Stimulated activated CD4-positive, alpha-beta T cell treated with anti-CD3 and anti-CD28 coated beads, TNF-alpha, amount 100 ng/mL, for 48 hours (primary cell): ENCODE results near the gene ERN2.
"Not testable (repeated sequence)": the region's sequence is repeated elsewhere in the genome, so short reads cannot be mapped to it uniquely, and the experiment has no call there.

Experiments used
- DNase-seq, 3 donors: peaks; one replicate each; pipeline ENCODE4 v3.0.0-alpha.2; 2020; ENCODE audit warnings: low read depth in 3 of 3

ERN2 gene

DNA sequence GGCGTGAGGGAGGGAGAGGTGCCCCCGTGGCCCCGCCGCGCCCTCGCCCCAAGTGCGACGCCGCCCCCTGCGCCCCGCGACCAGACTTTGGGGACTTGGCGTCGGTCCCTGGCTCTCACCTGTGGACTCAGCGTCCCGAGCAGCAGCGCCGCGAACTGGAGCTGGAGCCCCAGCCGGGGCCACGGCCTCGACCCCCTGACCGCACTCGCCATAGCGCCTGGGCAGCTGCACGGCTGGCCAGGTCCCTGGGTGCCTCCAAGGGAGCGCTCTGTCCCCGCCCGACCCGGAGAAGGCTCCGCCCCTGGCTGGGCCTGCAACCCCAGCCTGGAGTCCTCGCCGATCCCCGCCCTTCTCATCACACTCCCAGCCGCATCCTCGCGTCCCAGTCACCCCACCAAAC, at the start of gene ERN2:
Gene ERN2 (minus strand): TSS at position 247 of the 400 bp plus-strand sequence. CDS start 35 bp downstream, at position 212.
- DNase-seq: no peak

GRCh38 chr16:23757937-23758619, 45.1 kb upstream of the ERN2 start:
- no peak for DNase-seq

GRCh38 chr16:23757116-23757515, 44.1 kb upstream of the ERN2 start:
- no peak for DNase-seq

DNA sequence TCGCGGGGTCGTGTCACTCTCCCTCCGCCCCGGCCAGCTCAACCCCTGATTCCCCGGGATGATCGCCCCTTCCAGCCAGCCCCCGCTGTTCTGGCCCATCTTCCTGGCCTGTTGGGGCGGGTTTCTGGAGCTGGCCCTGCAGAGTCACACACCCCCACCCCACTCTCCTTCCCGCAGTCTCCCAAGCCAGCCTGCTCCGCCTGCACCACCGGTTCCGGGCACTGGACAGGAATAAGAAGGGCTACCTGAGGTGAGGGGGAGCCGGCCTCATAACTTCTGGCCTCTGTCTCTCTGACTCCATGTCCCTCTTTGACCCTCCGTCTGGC, 42.4 kb upstream of the ERN2 start:
- DNase-seq: no peak

GRCh38 chr16:23754594-23755483, 41.8 kb upstream of the ERN2 start, which contains the start of gene CHP2:
Gene CHP2, plus strand, starts transcription at chr16:23755026. Its CDS starts 24 bp downstream, at chr16:23755050.
- no peak for DNase-seq

GRCh38 chr16:23753908-23754593, 41.0 kb upstream of the ERN2 start:
- DNase-seq: no peak

- DNase-seq: not testable (repeated sequence)
These were observed 38.0 kb upstream of the ERN2 start for GRCh38 chr16:23751053-23751452.

GRCh38 chr16:23748630-23749029, 35.6 kb upstream of the ERN2 start:
- DNase-seq: no peak

DNA sequence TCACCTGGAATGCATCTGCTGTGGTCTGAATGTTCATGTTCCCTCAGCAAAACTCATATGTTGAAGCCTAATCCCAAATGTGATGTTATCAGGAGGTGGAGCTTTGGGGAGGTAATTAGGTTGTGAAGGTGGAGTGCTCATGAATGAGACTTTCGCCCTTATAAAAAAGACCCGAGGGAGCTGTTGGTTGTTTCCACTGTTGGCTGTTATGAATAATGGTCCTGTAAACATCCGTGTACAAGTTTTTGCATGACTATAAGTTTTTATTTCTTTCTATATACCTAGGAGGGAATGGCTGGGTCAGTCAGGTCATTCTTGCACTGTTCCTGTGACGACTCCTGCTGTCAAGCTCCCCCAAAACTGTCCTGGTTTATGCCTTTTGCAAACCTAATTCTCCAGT, 32.2 kb upstream of the ERN2 start:
- DNase-seq: no peak

DNA sequence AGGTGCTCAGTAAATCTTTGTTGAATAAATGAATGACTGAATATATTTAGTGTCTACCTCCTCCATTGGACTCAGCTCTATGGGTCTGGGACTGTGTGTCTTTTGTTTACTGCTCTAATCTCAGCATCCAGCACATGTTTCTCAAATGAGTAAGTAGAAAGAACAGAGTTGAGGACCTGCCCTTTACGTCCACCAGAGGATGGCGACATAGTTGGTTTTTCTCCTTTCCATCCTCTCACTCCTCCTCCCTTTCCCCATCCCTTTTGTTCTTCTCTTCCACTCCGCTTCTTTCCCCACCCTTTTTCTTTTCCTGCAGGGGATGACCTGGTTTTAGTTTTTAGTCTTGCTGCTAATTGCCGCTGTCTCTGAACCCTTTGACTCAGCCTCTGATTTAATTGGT, 29.7 kb upstream of the ERN2 start:
- DNase-seq: no peak

DNA sequence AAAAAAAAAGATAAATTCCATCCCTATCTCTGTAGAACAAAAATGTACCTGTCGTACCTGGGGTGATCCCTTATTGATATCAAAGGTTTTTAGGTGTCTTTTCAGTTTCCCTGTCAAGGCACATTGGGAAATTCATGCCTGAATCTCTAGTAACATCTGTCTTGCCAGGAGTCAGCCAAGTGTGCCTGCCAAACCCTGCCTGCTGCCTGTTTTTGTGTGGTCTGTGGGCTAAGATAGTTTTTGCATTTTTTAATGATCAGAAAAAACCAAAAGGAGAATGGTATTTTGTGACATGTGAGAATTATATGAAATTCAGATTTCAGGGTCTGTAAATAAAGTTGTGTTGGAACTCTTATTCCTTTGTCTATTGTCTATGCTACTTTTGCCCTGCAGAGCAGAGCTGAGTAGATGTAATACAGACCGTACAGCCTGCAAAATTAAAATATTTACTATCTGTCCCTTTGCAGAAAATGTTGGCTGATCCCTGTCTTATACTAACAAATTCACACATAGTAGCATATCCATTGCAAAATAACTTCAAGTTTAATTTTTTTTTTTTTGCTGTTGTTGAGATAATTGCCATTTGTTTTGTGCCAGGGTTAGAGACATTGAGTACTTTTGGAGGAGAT, 28.8 kb upstream of the ERN2 start:
- no peak for DNase-seq

DNA sequence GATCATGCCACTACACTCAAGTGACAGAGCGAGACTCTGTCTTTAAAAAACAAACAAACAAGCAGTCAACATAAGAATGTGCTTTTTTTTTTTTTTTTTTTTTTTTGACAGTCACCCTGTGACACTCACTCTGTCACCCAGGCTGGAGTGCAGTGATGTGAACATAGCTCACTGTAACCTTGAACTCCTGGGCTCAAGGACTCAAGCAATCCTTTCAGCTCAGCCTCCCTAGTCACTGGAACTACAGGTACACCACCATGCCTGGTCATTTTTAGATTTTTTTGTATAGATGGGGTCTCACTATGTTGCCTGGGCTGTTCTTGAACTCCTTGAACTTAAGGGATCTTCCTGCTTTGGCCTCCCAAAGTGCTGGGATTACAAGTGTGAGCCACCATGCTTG, 26.5 kb upstream of the ERN2 start:
- DNase-seq: no peak

DNA sequence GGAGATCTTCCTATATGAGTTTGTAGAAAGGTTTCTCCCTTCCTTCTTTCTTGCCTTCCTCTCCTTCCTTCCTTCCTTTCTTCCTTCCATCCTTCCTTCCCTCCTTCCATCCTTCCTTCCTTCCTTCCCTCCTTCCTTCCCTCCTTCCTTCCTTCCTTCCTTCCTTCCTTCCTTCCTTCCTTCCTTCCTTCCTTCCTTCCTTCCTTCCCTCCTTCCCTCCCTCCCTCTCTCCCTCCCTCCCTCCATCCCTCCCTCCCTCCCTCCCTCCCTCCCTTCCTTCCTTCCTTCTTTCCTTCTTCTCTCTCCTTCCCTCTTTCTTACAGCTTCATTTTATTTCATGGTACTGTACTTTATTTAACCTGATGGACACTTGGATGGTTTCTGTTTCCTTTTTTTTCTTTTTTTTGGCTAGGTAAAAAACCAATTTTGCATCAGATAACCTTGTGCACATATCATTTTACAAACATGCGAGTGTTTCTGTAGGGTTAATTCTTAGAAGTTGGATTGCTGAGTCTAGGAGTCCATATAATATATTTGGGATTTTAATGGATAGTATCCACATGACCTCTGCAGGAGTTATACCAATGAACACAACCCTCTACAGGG, 24.5 kb upstream of the ERN2 start:
- not testable (repeated sequence) for DNase-seq

DNA sequence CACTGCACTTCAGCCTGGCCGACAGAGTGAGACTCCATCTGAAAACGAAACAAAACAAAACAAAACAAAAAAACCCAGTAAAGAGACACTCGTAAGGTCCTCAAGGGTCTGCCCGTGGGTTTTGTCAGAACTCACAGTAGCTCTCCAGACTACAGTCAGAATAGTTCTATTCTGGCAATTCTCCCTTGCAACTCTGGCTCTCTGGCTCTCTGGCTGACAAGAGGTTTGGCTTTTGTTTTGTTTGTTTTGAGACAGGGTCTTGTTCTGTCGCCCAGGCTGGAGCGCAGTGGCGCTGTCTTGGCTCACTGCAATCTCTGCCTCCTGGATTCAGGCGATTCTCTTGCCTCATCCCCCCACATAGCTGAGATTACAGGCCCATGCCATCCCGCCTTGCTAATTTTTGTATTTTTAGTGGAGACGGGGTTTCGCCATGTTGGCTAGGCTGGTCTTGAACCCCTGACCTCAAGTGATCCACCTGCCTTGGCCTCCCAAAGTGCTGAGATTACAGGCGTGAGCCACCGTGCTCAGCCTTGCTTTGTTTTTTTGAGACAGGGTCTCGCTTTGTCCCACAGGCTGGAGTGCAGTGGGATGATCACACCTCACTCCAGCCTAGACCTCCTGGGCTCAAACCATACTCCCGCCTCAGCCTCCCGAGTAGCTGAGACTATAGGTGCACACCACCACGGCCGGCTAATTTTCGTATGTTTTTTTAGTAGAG, 21.3 kb upstream of the ERN2 start:
- DNase-seq: no peak

- no peak for DNase-seq
These were observed 16.7 kb upstream of the ERN2 start for GRCh38 chr16:23729503-23730424.

DNA sequence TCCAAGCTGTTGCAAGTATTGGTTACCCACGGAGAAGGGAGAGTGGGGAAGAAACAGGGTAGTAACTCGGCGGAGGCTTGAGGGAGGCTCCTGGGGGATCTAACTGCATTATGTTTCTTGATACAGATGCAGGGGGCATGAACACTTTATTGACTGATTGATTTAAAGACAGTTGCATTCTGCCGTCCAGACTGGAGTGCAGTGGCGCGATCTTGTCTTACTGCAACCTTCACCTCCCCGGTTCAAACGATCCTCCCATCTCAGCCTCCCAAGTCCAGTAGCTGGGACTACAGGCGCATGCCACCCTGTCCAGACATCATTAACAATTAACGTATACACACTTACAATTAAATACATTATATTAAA, 15.1 kb upstream of the ERN2 start:
- DNase-seq: no peak

DNA sequence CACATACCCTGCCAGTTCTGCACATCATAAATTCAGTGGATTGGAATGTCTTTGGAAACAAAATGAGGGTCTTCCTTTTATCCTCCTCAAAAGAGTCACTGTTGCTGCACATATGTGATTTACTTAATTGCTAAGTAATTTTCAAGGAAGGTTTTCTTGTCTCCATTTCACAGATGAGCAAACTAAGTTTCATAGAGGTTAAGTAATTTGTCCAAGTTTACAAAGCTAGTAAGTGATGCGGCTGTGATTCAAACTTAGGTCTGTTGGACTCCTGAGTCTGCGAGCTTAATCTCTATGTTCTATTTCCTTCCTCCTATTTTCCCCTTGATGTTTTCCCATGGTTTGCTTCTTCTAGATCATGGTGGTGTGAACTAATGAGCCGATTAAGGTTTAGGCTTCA, 13.7 kb upstream of the ERN2 start:
- DNase-seq: no peak

GRCh38 chr16:23724785-23725131, 11.7 kb upstream of the ERN2 start:
- DNase-seq: no peak

DNA sequence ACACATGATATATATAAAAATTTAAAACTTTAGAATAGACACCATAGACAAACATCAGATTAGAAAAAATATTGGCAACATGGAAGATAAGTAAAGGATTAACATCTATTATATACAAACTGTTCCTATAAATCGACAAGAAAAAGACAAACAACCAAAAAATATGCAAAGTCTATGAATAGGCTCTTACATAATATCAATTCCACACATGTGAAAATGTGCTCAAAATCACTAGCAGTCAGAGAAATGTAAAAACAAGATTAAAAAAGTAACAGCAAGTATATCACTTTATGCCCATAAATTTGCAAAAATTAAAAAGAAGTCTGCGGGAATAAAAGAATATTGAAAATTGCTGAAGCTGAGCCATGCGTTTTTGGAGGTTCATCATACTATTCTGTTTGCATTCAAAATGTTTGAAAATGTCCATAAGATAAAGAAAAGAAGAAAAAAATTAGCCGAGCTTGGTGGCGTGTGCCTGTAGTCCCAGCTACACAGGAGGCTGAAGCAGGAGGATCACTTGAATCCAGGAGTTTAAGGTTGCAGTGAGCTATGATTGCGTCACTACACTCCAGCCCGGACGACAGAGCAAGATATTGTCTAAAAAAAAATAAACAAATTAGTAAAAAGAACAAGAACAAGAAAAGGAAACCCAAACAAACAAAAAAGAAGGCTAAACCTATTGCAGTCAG, 11.2 kb upstream of the ERN2 start:
- DNase-seq: no peak
